Measurements from ENCODE around the gene WSB2.

WSB2 gene

DNA sequence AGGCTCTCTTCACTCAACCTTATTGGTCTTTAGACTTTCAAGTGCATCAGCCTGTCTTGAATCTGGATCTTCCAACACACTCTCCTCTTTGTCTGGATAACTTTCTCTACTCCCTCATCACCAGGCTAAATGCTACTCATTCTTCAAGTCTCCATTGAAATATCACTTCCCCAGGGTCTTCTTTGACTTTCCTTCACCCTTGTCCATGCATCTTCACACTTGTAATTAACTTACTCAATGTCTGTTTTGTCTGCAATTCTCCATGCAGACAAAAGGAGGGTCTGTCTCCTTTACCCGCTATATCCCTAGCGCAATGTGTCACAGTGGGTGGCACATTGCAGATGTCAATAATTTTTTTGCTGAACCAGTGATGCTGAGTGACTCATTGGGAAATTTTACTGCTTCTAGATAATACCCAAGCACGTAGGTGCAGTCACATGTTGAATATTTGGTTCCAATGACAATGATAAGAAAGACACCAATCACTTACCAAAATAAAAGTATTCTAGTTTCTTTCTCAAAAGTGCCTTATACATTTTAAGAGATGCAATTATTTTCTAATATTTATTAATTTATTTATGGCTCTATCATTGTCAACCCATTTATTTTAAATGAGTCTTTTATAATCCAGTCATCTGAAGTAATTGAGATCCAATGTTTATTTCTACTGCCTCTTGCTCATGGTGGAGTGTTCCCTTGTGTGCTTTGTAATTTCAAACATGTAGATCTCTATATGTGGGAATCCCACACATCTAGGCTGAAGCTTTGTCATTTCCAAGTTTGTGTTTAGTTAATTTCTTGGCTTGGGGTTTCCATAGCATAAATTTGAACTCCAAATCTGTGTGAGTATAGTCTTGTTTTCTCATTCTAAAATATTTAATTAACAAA is 66.2 kb downstream of the WSB2 start:
- Mint-ChIP-seq H3K4me1 (no peaks in the 10 kb centered on the region), H3K27ac (ENCODE audit: low read depth) (no peak overlapping the region), H3K9me3 (no peaks in the 10 kb centered on the region), H3K4me3 (no peak overlapping the region), H3K36me3 (ENCODE audit: insufficient read depth) (no peaks in the 10 kb centered on the region), H3K27me3 (peaks cover 22% of the 10 kb centered on the region)
- DNase-seq (ENCODE audit: low spot score in 2 of 2): no peak
- ATAC-seq (replicated peaks; ENCODE audit: extremely low read depth, poor library complexity, severe bottlenecking): no peak

DNA sequence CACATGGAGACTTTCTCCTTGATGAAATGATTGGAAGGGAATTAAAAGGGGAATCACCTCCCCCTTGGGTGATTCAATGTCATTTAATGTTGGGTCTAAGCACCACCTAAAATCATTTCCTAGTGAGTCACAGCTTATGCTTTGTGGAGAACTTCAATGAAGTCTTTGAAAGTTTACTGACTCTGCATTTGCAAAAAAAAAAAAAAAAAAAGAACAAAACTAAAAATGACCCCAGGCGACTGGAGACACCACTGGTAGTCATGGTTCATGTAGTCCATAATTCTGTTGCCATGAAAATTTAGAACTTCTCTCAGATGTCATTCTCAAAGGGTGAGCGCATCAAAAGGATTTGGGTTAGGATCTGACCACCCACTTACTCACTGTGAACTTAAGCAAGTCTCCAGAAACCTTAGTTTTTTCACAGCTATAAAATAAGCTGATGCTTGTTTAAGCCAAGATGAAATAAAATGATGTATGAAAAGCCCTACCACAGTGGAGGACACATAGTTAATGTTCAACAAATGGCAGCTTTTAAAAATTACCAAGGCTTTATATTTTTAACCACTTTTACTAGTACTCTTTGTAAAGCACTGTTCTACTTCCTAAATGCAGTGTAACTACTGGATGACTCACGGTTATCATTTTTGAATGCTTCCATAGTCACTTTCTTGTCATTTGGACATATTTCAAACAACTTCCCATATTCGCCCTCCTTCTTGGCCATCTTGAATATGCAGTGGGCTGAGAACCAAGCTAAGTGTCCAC is 74.1 kb downstream of the WSB2 start:
- H3K27ac Mint-ChIP-seq (ENCODE audit: low read depth): no peak overlapping the region
- H3K4me3 Mint-ChIP-seq: no peak overlapping the region
- peaks cover 2% of the 10 kb centered on the region for H3K36me3 Mint-ChIP-seq (ENCODE audit: insufficient read depth)
- DNase-seq (ENCODE audit: low spot score in 2 of 2) (no peak), ATAC-seq (replicated peaks; ENCODE audit: extremely low read depth, poor library complexity, severe bottlenecking) (no peak)
- H3K27me3 Mint-ChIP-seq: peaks cover 16% of the 10 kb centered on the region
- no peaks in the 10 kb centered on the region for H3K9me3 Mint-ChIP-seq
- no peaks in the 10 kb centered on the region for H3K4me1 Mint-ChIP-seq

- H3K27ac Mint-ChIP-seq (ENCODE audit: low read depth): no peak overlapping the region
- no peaks in the 10 kb centered on the region for H3K9me3 Mint-ChIP-seq
- H3K4me1 Mint-ChIP-seq: no peaks in the 10 kb centered on the region
- peaks cover 16% of the 10 kb centered on the region for H3K27me3 Mint-ChIP-seq
- ATAC-seq (replicated peaks; ENCODE audit: extremely low read depth, poor library complexity, severe bottlenecking) (no peak), DNase-seq (ENCODE audit: low spot score in 2 of 2) (no peak)
- no peak overlapping the region for H3K4me3 Mint-ChIP-seq
- peaks cover 2% of the 10 kb centered on the region for H3K36me3 Mint-ChIP-seq (ENCODE audit: insufficient read depth)
These were observed 75.8 kb downstream of the WSB2 start for GRCh38 chr12:117985182-117985581.
